ENCODE data around the gene STK32C. TPM values are rescaled to one million over a fixed set of nuclear protein-coding genes. Genes with fewer than 3 reads are reported as not detected.

STK32C gene
- total RNA-seq, 1 experiment from 2014 or later = 16.5 TPM

- Histone ChIP-seq H3K9me3 (ENCODE audit: low read depth, low read length, poor library complexity, severe bottlenecking) (no peaks in the 10 kb centered on the region), H3K4me3 (ENCODE audit: low read depth, low read length, poor library complexity, severe bottlenecking) (no peak overlapping the region), H3K27me3 (replicated peaks; ENCODE audit: insufficient read depth, low read depth, low read length, poor library complexity) (no peaks in the 10 kb centered on the region), H3K4me1 (ENCODE audit: insufficient read depth, low read length, poor library complexity, severe bottlenecking) (no peaks in the 10 kb centered on the region), H3K27ac (ENCODE audit: low read depth, low read length, poor library complexity, severe bottlenecking) (no peak overlapping the region), H3K36me3 (ENCODE audit: insufficient read depth, low read length, poor library complexity, severe bottlenecking) (no peaks in the 10 kb centered on the region)
- ChIA-PET CTCF (no interaction called here), POLR2A (ENCODE audit: low non-redundant PET) (no interaction called here)
- no peak for DNase-seq (ENCODE audit: low spot score)
- no peak for TF ChIP-seq EZH2 (IDR thresholded peaks at IDR 0.05; ENCODE audit: borderline replicate concordance, low read depth, low read length, poor library complexity, severe bottlenecking)
- TF ChIP-seq, protein P1, sequence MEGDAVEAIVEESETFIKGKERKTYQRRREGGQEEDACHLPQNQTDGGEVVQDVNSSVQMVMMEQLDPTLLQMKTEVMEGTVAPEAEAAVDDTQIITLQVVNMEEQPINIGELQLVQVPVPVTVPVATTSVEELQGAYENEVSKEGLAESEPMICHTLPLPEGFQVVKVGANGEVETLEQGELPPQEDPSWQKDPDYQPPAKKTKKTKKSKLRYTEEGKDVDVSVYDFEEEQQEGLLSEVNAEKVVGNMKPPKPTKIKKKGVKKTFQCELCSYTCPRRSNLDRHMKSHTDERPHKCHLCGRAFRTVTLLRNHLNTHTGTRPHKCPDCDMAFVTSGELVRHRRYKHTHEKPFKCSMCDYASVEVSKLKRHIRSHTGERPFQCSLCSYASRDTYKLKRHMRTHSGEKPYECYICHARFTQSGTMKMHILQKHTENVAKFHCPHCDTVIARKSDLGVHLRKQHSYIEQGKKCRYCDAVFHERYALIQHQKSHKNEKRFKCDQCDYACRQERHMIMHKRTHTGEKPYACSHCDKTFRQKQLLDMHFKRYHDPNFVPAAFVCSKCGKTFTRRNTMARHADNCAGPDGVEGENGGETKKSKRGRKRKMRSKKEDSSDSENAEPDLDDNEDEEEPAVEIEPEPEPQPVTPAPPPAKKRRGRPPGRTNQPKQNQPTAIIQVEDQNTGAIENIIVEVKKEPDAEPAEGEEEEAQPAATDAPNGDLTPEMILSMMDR (conservative IDR thresholded peaks at IDR 0.05; ENCODE audit: low read depth, low read length) = no peak
- no TSS peak for BruUV-seq (replicated peaks)
- intact Hi-C loops (cut with micrococcal nuclease; ENCODE audit: unreplicated experiment) = no loop called here
Measured at GRCh38 chr10:132206806-132207535, 100.8 kb downstream of the STK32C start.

DNA sequence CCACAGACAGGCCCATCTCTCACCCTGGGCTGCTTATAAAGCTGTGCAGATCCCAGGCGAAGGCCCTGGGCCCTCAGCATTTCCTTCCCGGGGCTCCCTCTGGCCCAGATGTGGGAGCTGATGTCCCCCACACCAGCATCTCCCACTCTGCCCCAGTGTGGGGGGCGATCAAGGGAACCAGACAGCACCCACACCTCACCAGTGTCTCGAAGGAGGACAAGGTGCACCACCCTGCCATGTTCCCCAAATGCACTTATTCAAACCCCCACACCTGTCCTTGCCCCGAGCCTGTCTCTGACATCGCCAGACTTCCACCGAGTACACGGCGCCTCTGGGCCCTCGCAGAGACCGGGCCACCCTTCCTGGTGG, 101.4 kb downstream of the STK32C start:
- H3K9me3 ChIP-seq (ENCODE audit: low read depth, low read length, poor library complexity, severe bottlenecking) = no peaks in the 10 kb centered on the region
- BruUV-seq (replicated peaks) = no TSS peak
- no peaks in the 10 kb centered on the region for H3K27me3 ChIP-seq (replicated peaks; ENCODE audit: insufficient read depth, low read depth, low read length, poor library complexity)
- ChIA-PET POLR2A (ENCODE audit: low non-redundant PET) (no interaction called here), CTCF (no interaction called here)
- DNase-seq (ENCODE audit: low spot score) = no peak
- H3K27ac ChIP-seq (ENCODE audit: low read depth, low read length, poor library complexity, severe bottlenecking) = no peak overlapping the region
- TF ChIP-seq EZH2 (IDR thresholded peaks at IDR 0.05; ENCODE audit: borderline replicate concordance, low read depth, low read length, poor library complexity, severe bottlenecking) = no peak
- TF ChIP-seq, protein P1 (conservative IDR thresholded peaks at IDR 0.05; ENCODE audit: low read depth, low read length) = no peak
- H3K4me1 ChIP-seq (ENCODE audit: insufficient read depth, low read length, poor library complexity, severe bottlenecking) = no peaks in the 10 kb centered on the region
- intact Hi-C loops (cut with micrococcal nuclease; ENCODE audit: unreplicated experiment) = no loop called here
- no peak overlapping the region for H3K4me3 ChIP-seq (ENCODE audit: low read depth, low read length, poor library complexity, severe bottlenecking)
- no peaks in the 10 kb centered on the region for H3K36me3 ChIP-seq (ENCODE audit: insufficient read depth, low read length, poor library complexity, severe bottlenecking)

GRCh38 chr10:132205650-132206376, 101.9 kb downstream of the STK32C start:
- Histone ChIP-seq H3K4me1 (ENCODE audit: insufficient read depth, low read length, poor library complexity, severe bottlenecking) (no peaks in the 10 kb centered on the region), H3K27ac (ENCODE audit: low read depth, low read length, poor library complexity, severe bottlenecking) (no peak overlapping the region), H3K27me3 (replicated peaks; ENCODE audit: insufficient read depth, low read depth, low read length, poor library complexity) (no peaks in the 10 kb centered on the region), H3K4me3 (ENCODE audit: low read depth, low read length, poor library complexity, severe bottlenecking) (no peak overlapping the region), H3K36me3 (ENCODE audit: insufficient read depth, low read length, poor library complexity, severe bottlenecking) (no peaks in the 10 kb centered on the region), H3K9me3 (ENCODE audit: low read depth, low read length, poor library complexity, severe bottlenecking) (no peaks in the 10 kb centered on the region)
- ChIA-PET POLR2A (ENCODE audit: low non-redundant PET) (no interaction called here), CTCF (no interaction called here)
- no TSS peak for BruUV-seq (replicated peaks)
- DNase-seq (ENCODE audit: low spot score) = no peak
- no peak for TF ChIP-seq EZH2 (IDR thresholded peaks at IDR 0.05; ENCODE audit: borderline replicate concordance, low read depth, low read length, poor library complexity, severe bottlenecking)
- TF ChIP-seq, protein P1 (conservative IDR thresholded peaks at IDR 0.05; ENCODE audit: low read depth, low read length) = no peak
- intact Hi-C loops (cut with micrococcal nuclease; ENCODE audit: unreplicated experiment) = no loop called here

Measured in A673 (cell line).